Stomach (tissue), 9 donors: ENCODE measurements around the gene CD247. TPM values are rescaled to one million over a fixed set of nuclear protein-coding genes. Genes with fewer than 3 reads are reported as not detected.

Source experiments
- DNase-seq, 2 donors: peaks; one replicate each; pipeline versions ENCODE4 v3.0.0 to v3.0.0-alpha.2; 2013 to 2019
- H3K27ac ChIP-seq, 5 donors: fragments of 200-600 bp in 4 of 5; sonication (generic) in 4 of 5; one replicate each; pipeline ENCODE4 v1.5.1; 2013 to 2019; ENCODE audit warnings: mild to moderate bottlenecking in 1 of 5, moderate library complexity in 1 of 5
- H3K27me3 ChIP-seq, 3 donors: fragments of 200-600 bp; sonication (generic); one replicate each; pipeline ENCODE4 v1.5.1; 2017 to 2019; ENCODE audit warnings: mixed run types in 1 of 3
- H3K36me3 ChIP-seq, 4 donors: fragments of 200-600 bp; sonication (generic); 1 replicate in 3 of 4; 2 replicates in 1 of 4; pipeline ENCODE4 v1.5.1; 2016 to 2019
- H3K4me1 ChIP-seq, 4 donors: fragments of 200-600 bp; sonication (generic); one replicate each; pipeline ENCODE4 v1.5.1; 2016 to 2019
- H3K4me3 ChIP-seq, 4 donors: fragments of 200-600 bp; sonication (generic) in 3 of 4; one replicate each; pipeline ENCODE4 v1.5.1; 2016 to 2019; ENCODE audit warnings: mild to moderate bottlenecking in 1 of 4
- H3K9me3 ChIP-seq, 4 donors: fragments of 200-600 bp; sonication (generic); one replicate each; pipeline ENCODE4 v1.5.1; 2016 to 2019
- CTCF ChIP-seq, 7 experiments: fragments of 450-650 bp in 4 of 7; fragments of 200-600 bp in 3 of 7; sonication (generic) in 3 of 7; IDR thresholded peaks; one replicate each; pipeline ENCODE4 v1.5.1; 2016 to 2019; ENCODE audit warnings: antibody characterized with exemption in 7 of 7, control low read depth in 2 of 7, mild to moderate bottlenecking in 1 of 7
- EP300 ChIP-seq: sonication (generic); formaldehyde crosslinking; IDR thresholded peaks from one replicate; pipeline ENCODE4 v1.6.1; 2017; ENCODE audit warnings: antibody characterized with exemption
- POLR2A ChIP-seq, 4 donors: fragments of 450-650 bp; IDR thresholded peaks; one replicate each; pipeline ENCODE4 v1.6.1; 2016; ENCODE audit warnings: antibody characterized with exemption in 4 of 4, control low read depth in 2 of 4, mild to moderate bottlenecking in 1 of 4, moderate library complexity in 1 of 4
- POLR2AphosphoS5 ChIP-seq, 3 donors: sonication (generic); formaldehyde crosslinking; IDR thresholded peaks; one replicate each; pipeline ENCODE4 v1.6.1; 2016; ENCODE audit warnings: antibody characterized with exemption in 3 of 3
- WGBS, 5 donors: extraction: QIAGEN DNeasy Blood & Tissue Kit in 3 of 5; methylation state at CpG; one replicate each; pipeline versions ENCODE4 v1.1.5 to v1.1.7; 2013 to 2018; 5-methylcytosine and 5-hydroxymethylcytosine counted together
- intact Hi-C: fragments of 100-400 bp; cut with DNase I; formaldehyde crosslinking; loops from one replicate; pipeline ENCODE4 v1.15.1; 2023; ENCODE audit warnings: low total_unique reads
- polyA plus RNA-seq, 3 donors: library from polyadenylated mRNA; stranded (reverse); fragments of 200-250 nt; gene quantifications; one replicate each; pipeline ENCODE4 v1.2.3, GENCODE V29; 2013
- total RNA-seq, 5 donors: library from RNA; depleted of rRNA; stranded (reverse); fragments of >200 nt; gene quantifications; one replicate each; pipeline versions ENCODE4 v1.1.0 to v1.2.3, GENCODE V29; 2014 to 2016
- donor health status: healthy with polysubstance abuse.
- donor health status: Bipolar disorder and iron deficiency.
- donor health status: healthy.

Gene CD247
- total and polyA plus RNA-seq, 8 donors = 0.68 to 6.7 (median 3.1) TPM; not detected in 3

DNA sequence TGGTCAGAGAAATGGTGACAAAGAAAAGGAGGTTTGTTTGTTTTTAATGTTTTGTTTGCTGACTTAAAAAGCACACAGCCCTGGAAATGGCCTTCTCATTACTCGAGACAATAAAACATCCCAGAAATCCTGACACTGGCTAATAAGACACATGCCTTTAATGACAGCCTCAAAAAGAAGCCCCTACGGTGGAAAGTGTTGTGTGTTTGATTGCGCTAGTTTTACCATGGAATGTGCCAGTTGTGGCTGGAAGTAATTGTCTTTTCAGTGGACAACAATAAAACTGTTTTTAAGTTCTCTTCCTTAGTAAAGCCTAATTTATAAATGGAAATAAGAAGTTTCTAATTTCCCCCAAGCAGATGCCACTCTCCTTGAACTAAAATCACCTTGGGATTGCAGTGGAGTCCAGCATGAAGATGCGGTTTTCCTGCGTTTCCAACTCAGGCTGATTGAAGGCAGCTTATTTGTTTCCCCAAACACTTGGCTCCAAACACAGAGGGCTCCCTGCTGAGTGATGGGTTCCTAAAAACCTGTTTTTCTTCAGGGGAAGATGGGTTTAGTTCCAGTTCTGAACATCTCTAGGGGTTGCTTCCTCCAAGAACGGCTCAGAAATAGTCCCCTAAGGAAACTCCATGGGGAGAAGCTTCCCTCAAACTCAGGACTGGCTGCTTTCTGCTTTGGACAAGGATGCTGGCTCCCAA is 54.3 kb downstream of the CD247 start:
- Histone ChIP-seq H3K9me3 (no peaks in the 10 kb centered on the region), H3K4me1 (no peaks in the 10 kb centered on the region), H3K4me3 (no peak overlapping the region), H3K27ac (no peak overlapping the region), H3K27me3 (no peaks in the 10 kb centered on the region), H3K36me3 (no peaks in the 10 kb centered on the region)
- TF ChIP-seq EP300 (no peak), POLR2A (IDR thresholded peaks at IDR 0.05) (no peak), POLR2AphosphoS5 (IDR thresholded peaks at IDR 0.05) (no peak)
- 75 to 83% (median 77%) methylated on average over 6 of the region's 6 CpGs for WGBS, 5 donors
- intact Hi-C loops = no loop called here
- no peak for DNase-seq

DNA sequence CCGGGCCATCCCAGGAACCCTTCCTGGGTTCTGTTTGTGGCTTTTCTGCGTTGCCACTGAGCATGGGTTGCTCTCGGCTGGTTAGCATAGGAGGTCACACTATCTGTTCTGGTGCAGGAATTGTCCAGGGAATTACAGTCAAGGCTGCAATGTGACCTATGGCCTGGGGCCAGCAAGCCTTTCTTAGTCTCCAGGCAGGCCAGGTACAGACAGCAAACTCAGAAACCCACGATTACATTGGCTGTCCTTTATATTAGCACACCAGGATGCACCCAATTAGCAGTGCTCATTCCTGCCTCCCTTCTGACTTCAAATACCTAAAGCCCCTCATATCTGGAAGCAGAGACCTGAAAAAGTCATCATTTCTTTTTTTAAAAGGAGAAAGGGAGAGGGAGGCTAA is 55.2 kb downstream of the CD247 start:
- H3K27ac ChIP-seq = no peak overlapping the region
- no peak for TF ChIP-seq POLR2A (IDR thresholded peaks at IDR 0.05)
- H3K27me3 ChIP-seq = no peaks in the 10 kb centered on the region
- DNase-seq = no peak
- no peaks in the 10 kb centered on the region for H3K4me1 ChIP-seq
- H3K36me3 ChIP-seq = no peaks in the 10 kb centered on the region
- no peak overlapping the region for H3K4me3 ChIP-seq
- 74 to 78% (median 77%) methylated on average over 3 to 4 of the region's 4 CpGs for WGBS, 5 donors
- intact Hi-C loops = no loop called here
- H3K9me3 ChIP-seq = no peaks in the 10 kb centered on the region

DNA sequence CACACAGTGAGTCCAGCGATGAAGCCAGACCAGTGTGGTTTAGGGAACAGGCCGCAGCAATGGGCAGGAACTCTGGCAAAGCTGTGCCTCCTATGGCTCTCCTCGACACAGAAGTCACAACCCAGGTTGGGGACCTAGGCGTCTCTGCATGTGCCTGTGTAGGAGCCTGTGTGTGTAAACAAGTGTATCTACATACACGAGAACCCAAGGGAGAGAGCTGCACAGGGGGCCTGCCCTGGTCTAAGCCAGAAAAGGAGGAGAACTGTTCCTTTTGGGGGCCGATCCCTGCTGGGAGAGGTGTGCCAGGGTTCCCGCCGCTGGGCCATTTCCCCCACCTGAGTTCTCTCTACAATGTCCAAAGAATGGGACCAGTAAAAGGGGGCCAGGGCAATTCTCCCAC is 56.0 kb downstream of the CD247 start:
- Histone ChIP-seq H3K4me1 (no peaks in the 10 kb centered on the region), H3K9me3 (no peaks in the 10 kb centered on the region), H3K4me3 (no peak overlapping the region), H3K27me3 (no peaks in the 10 kb centered on the region), H3K27ac (no peak overlapping the region), H3K36me3 (no peaks in the 10 kb centered on the region)
- DNase-seq = no peak
- TF ChIP-seq POLR2AphosphoS5 (IDR thresholded peaks at IDR 0.05) (no peak), EP300 (no peak), CTCF (IDR thresholded peaks at IDR 0.05) (no peak), POLR2A (IDR thresholded peaks at IDR 0.05) (no peak)
- 85 to 98% (median 89%) methylated on average over 6 to 8 of the region's 8 CpGs for WGBS, 5 donors
- intact Hi-C loops = no loop called here

GRCh38 chr1:167460836-167461235 is 57.5 kb downstream of the CD247 start:
- Histone ChIP-seq H3K36me3 (no peaks in the 10 kb centered on the region), H3K27ac (no peak overlapping the region), H3K27me3 (no peaks in the 10 kb centered on the region), H3K9me3 (no peaks in the 10 kb centered on the region), H3K4me3 (no peak overlapping the region), H3K4me1 (peaks cover 0 to 9% (median 5%) of the 10 kb centered on the region in 4 donors)
- intact Hi-C loops = no loop called here
- TF ChIP-seq POLR2A (IDR thresholded peaks at IDR 0.05) (no peak), CTCF (IDR thresholded peaks at IDR 0.05) (no peak), EP300 (no peak), POLR2AphosphoS5 (IDR thresholded peaks at IDR 0.05) (no peak)
- 90 to 96% (median 92%) methylated on average over 11 to 14 of the region's 14 CpGs for WGBS, 5 donors
- no peak for DNase-seq

GRCh38 chr1:167457936-167458584 is 60.3 kb downstream of the CD247 start:
- Histone ChIP-seq H3K27ac (no peak overlapping the region), H3K9me3 (no peaks in the 10 kb centered on the region), H3K4me1 (peaks cover 4 to 20% (median 16%) of the 10 kb centered on the region in 4 donors), H3K4me3 (no peak overlapping the region), H3K36me3 (no peaks in the 10 kb centered on the region), H3K27me3 (no peaks in the 10 kb centered on the region)
- TF ChIP-seq POLR2A (IDR thresholded peaks at IDR 0.05) (no peak), CTCF (IDR thresholded peaks at IDR 0.05) (no peak), POLR2AphosphoS5 (IDR thresholded peaks at IDR 0.05) (no peak), EP300 (no peak)
- intact Hi-C loops = no loop called here
- 74 to 86% (median 79%) methylated on average over 10 to 11 of the region's 11 CpGs for WGBS, 5 donors
- no peak for DNase-seq
